K562 (cell line): ENCODE data around the gene KRT14.

Experiments used
- CBX1 ChIP-seq: sonication (generic); IDR thresholded peaks from 2 replicates; pipeline ENCODE4 v1.6.1; 2016; ENCODE audit warnings: antibody characterized with exemption, low read depth, mild to moderate bottlenecking
- CEBPB ChIP-seq: fragments of 450-650 bp; IDR thresholded peaks from 2 replicates; pipeline ENCODE4 v1.6.1; 2016; ENCODE audit warnings: missing genetic modification characterization, missing compliant biosample characterization
- FOXA1 ChIP-seq: fragments of 450-650 bp; IDR thresholded peaks from 2 replicates; pipeline ENCODE4 v1.6.1; 2016; ENCODE audit warnings: mild to moderate bottlenecking, borderline replicate concordance
- HLTF ChIP-seq: fragments of 450-650 bp; IDR thresholded peaks from 2 replicates; pipeline ENCODE4 v1.6.1; 2016
- KLF1 ChIP-seq: fragments of 450-650 bp; IDR thresholded peaks from 2 replicates; pipeline ENCODE4 v1.6.1; 2016; ENCODE audit warnings: missing genetic modification characterization, missing compliant biosample characterization
- POLR2AphosphoS5 ChIP-seq: IDR thresholded peaks from 2 replicates; pipeline ENCODE4 v1.6.1; 2011; ENCODE audit warnings: mild to moderate bottlenecking, low read depth, low read length, moderate library complexity; ENCODE audit not compliant: control insufficient read depth, insufficient read depth
- RBM14 ChIP-seq: fragments of 200-400 bp; formaldehyde crosslinking; IDR thresholded peaks from 2 replicates; pipeline ENCODE4 v1.6.1; 2018; ENCODE audit warnings: low read depth, mild to moderate bottlenecking, low read length, moderate library complexity, borderline replicate concordance; ENCODE audit not compliant: insufficient read depth
- RFX5 ChIP-seq: IDR thresholded peaks from 2 replicates; pipeline ENCODE4 v1.6.1; 2011; ENCODE audit warnings: low read depth, mild to moderate bottlenecking, improper control_type of control experiment, low read length
- SP2 ChIP-seq: IDR thresholded peaks from 2 replicates; pipeline ENCODE4 v1.6.1; 2011; ENCODE audit warnings: mild to moderate bottlenecking, low read depth, low read length, moderate library complexity; ENCODE audit not compliant: poor library complexity, severe bottlenecking; ENCODE audit errors: extremely low read depth
- ZFX ChIP-seq: sonication (generic); formaldehyde crosslinking; IDR thresholded peaks from 2 replicates; pipeline ENCODE4 v1.8.0; 2022; ENCODE audit warnings: mild to moderate bottlenecking, missing genetic modification reagents, moderate library complexity
- ZNF347 ChIP-seq: fragments of 450-650 bp; formaldehyde crosslinking; IDR thresholded peaks from 2 replicates; pipeline ENCODE4 v1.4.0; 2020; ENCODE audit warnings: low read depth, mild to moderate bottlenecking, moderate library complexity
- TF ChIP-seq, protein P1 (sequence below), 2 experiments: fragments of 450-650 bp; formaldehyde crosslinking in 1 of 2; IDR thresholded peaks; 2 replicates each; pipeline versions ENCODE4 v1.4.0 to v1.6.1; 2014 to 2020; ENCODE audit warnings: mild to moderate bottlenecking in 2 of 2, borderline replicate concordance in 1 of 2, low read depth in 1 of 2
- TF ChIP-seq, protein P2 (sequence below), 3 experiments: IDR thresholded peaks in 2 of 3; conservative IDR thresholded peaks in 1 of 3; 2 replicates each; pipeline ENCODE4 v1.5.1; 2011 to 2012; ENCODE audit warnings: low read length in 3 of 3, mild to moderate bottlenecking in 3 of 3, control low read depth in 2 of 3, improper control_type of control experiment in 1 of 3, inconsistent platforms in 1 of 3, low read depth in 1 of 3, mixed read lengths in 1 of 3, moderate library complexity in 1 of 3; ENCODE audit not compliant: insufficient read depth in 2 of 3

DNA sequence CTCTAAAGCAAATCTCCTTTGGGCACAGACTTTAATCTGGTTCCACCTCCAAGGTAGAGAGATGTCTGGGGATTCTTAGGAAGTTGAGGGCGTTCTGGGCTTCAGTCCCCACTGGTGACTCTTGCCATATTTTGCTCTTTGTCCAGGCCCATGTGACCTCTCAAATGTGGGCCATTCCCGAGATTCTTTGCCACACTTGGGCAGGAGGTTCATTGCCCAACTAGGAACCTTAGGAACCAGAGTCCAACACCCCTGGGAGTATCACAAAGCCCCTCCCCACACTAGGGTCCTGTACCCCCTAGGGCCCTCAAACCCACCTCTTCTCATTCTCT lies 6.5 kb downstream of the KRT14 start:
- TF ChIP-seq FOXA1 (no peak), KLF1 (tag) (no peak), ZNF347 (CRISPR knock-in tag) (no peak), POLR2AphosphoS5 (no peak), CBX1 (no peak), RBM14 (no peak), CEBPB (tag) (no peak), HLTF (no peak), RFX5 (no peak), ZFX (CRISPR knock-in tag) (no peak), SP2 (no peak)
- TF ChIP-seq, protein P1, sequence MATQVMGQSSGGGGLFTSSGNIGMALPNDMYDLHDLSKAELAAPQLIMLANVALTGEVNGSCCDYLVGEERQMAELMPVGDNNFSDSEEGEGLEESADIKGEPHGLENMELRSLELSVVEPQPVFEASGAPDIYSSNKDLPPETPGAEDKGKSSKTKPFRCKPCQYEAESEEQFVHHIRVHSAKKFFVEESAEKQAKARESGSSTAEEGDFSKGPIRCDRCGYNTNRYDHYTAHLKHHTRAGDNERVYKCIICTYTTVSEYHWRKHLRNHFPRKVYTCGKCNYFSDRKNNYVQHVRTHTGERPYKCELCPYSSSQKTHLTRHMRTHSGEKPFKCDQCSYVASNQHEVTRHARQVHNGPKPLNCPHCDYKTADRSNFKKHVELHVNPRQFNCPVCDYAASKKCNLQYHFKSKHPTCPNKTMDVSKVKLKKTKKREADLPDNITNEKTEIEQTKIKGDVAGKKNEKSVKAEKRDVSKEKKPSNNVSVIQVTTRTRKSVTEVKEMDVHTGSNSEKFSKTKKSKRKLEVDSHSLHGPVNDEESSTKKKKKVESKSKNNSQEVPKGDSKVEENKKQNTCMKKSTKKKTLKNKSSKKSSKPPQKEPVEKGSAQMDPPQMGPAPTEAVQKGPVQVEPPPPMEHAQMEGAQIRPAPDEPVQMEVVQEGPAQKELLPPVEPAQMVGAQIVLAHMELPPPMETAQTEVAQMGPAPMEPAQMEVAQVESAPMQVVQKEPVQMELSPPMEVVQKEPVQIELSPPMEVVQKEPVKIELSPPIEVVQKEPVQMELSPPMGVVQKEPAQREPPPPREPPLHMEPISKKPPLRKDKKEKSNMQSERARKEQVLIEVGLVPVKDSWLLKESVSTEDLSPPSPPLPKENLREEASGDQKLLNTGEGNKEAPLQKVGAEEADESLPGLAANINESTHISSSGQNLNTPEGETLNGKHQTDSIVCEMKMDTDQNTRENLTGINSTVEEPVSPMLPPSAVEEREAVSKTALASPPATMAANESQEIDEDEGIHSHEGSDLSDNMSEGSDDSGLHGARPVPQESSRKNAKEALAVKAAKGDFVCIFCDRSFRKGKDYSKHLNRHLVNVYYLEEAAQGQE (IDR thresholded peaks at IDR 0.05; ENCODE audit: borderline replicate concordance): no peak
- TF ChIP-seq, protein P1 (CRISPR knock-in tag; IDR thresholded peaks at IDR 0.05; ENCODE audit: low read depth): no peak
- TF ChIP-seq, protein P2, sequence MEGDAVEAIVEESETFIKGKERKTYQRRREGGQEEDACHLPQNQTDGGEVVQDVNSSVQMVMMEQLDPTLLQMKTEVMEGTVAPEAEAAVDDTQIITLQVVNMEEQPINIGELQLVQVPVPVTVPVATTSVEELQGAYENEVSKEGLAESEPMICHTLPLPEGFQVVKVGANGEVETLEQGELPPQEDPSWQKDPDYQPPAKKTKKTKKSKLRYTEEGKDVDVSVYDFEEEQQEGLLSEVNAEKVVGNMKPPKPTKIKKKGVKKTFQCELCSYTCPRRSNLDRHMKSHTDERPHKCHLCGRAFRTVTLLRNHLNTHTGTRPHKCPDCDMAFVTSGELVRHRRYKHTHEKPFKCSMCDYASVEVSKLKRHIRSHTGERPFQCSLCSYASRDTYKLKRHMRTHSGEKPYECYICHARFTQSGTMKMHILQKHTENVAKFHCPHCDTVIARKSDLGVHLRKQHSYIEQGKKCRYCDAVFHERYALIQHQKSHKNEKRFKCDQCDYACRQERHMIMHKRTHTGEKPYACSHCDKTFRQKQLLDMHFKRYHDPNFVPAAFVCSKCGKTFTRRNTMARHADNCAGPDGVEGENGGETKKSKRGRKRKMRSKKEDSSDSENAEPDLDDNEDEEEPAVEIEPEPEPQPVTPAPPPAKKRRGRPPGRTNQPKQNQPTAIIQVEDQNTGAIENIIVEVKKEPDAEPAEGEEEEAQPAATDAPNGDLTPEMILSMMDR (IDR thresholded peaks at IDR 0.05 in 2 of 3, conservative IDR thresholded peaks at IDR 0.05 in 1 of 3; ENCODE audit: insufficient read depth in 2 of 3, low read depth in 1 of 3, low read length in 3 of 3): no peak
